NCI-H128 (cell line): ENCODE results near the gene CASKIN1.
A peak's percentile ranks its signal among the peaks of the same experiment; 100 is the strongest.

Experiments
- DNase-seq: peaks from one replicate; lab custom pipeline; 2025; ENCODE audit not compliant: unreplicated experiment; lab: John Stamatoyannopoulos, UW

The CASKIN1 gene

GRCh38 chr16:2232094-2232990 lies 35.9 kb upstream of the CASKIN1 start:
- DNase-seq = no peak

- no peak for DNase-seq
These were observed 34.9 kb upstream of the CASKIN1 start for GRCh38 chr16:2231016-2231931.

- no peak for DNase-seq
These were observed 34.0 kb upstream of the CASKIN1 start for GRCh38 chr16:2230376-2230775.

GRCh38 chr16:2229632-2230250 lies 33.3 kb upstream of the CASKIN1 start:
- DNase-seq = no peak

- no peak for DNase-seq
These were observed 32.7 kb upstream of the CASKIN1 start for GRCh38 chr16:2229091-2229490.

GRCh38 chr16:2228161-2228824 lies 31.9 kb upstream of the CASKIN1 start:
- no peak for DNase-seq

GRCh38 chr16:2226918-2227317 lies 30.5 kb upstream of the CASKIN1 start:
- DNase-seq = no peak

- no peak for DNase-seq
These were observed 29.9 kb upstream of the CASKIN1 start for GRCh38 chr16:2226245-2226793.

- no peak for DNase-seq
These were observed 27.6 kb upstream of the CASKIN1 start for GRCh38 chr16:2223942-2224486.

GRCh38 chr16:2223221-2223941 lies 27.0 kb upstream of the CASKIN1 start, which contains the start of gene E4F1:
TSS of gene E4F1 (plus strand) at chr16:2223591. CDS start at chr16:2223614, 23 bp downstream.
- DNase-seq = peak; percentile 90

GRCh38 chr16:2216330-2216729 lies 19.9 kb upstream of the CASKIN1 start:
- no peak for DNase-seq

GRCh38 chr16:2214719-2214968 lies 18.2 kb upstream of the CASKIN1 start, which contains the start of gene PGP:
TSS of gene PGP (minus strand) at chr16:2214840. CDS start at chr16:2214777, 63 bp downstream.
- no peak for DNase-seq

- DNase-seq = no peak
These were observed 17.7 kb upstream of the CASKIN1 start for GRCh38 chr16:2213817-2214718.

- no peak for DNase-seq
These were observed 16.2 kb upstream of the CASKIN1 start for GRCh38 chr16:2212362-2213324.

- no peak for DNase-seq
These were observed 15.5 kb upstream of the CASKIN1 start for GRCh38 chr16:2211923-2212347.

- no peak for DNase-seq
These were observed 14.3 kb upstream of the CASKIN1 start, which contains the start of gene BRICD5 for GRCh38 chr16:2210386-2211365. TSS of gene BRICD5 (minus strand) at chr16:2210863. CDS start at chr16:2210833, 30 bp downstream.
